SH-SY5Y (cell line): Measurements from ENCODE around the gene RERE.

Experiments
- GATA2 ChIP-seq: IDR thresholded peaks from 2 replicates; pipeline ENCODE4 v1.6.1; 2011; ENCODE audit warnings: mild to moderate bottlenecking, low read depth, low read length
- GATA3 ChIP-seq: IDR thresholded peaks from 2 replicates; pipeline ENCODE4 v1.6.1; 2011; ENCODE audit warnings: low read depth, mild to moderate bottlenecking, low read length, moderate library complexity

RERE gene

DNA sequence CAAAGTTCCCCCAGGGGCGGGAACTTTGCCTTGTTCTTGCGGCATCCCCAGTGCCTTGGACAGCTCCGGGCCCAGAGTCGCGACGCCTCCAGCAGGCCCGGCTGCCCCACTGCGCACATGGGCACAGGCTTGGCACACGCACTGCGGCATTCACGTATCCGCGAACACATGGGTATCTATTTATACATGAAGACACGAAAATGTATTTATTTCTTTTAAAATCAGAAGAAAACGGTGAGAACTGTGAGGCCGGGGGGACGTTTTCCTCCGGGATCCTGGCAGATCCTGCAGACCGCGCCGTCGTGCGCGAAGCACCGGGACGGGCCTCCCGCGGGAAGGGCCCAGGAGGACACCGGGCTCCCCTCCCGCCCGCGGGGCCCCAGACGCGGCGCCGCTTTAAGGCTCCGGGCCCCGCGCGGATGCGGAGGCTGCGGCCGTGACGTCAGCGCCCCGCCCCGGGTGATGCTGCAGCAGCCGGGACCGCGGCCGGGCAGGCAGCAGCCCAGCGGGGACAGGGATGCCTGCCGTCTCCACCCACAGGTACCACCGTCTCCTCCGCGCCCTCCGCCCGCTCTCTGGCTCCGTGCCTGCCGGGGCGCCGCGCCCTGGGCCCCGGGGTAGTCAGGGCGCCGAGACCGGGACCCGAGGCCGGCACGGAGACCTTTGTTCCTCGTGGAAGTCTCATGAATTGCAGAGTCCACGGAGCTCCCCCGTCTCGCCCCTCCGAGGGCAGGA, 499.6 kb downstream of the RERE start, which contains the start of gene SLC45A1:
TSS of gene SLC45A1 (plus strand) at position 468 of the 735 bp plus-strand sequence. CDS start 6,216 bp downstream, outside the sequence.
- TF ChIP-seq GATA2 = no peak
- TF ChIP-seq GATA3 = no peak

DNA sequence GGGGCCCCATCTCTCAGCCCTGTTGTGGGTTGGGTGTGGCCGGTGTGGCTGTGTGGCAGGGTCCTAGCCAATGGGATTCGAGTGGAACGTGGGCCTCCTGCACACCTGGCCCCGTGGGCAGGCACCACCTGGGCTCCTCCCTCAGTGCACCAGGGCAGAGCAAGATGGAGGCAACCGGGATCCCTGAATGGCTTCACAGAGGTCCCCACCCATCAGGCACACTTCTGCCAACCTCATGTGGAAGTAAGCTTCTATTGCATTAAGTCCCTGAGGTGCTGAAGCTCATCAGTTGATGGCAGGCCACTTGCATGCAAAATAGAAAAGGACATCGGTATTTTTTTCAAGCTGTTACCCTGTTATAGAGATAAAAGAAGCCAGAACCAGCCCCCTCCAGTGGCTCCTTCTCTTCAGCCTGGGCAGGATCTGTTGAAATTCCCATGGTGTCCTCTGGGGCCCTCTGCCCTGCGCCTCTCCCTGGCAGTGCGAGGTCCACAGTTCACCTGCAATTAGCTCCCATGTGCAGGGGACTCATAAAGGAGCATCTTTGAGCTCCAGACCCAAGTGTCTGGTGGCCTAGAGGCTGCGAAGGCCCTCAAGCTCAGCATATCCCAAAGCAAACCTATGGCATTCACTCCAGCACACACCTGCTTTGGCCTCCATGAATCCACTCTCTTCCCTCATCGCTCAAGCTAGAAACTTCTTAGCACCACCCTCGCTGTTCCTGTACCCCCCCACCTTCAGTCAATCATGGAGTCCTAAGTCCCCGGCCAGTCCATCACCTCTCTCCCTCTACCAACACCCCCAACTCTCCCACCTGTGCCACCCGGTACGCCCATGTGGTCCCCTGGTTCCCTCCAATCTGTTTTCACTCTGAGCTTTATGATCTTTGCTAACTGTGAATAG, 501.6 kb downstream of the RERE start:
- TF ChIP-seq GATA2 (no peak), GATA3 (no peak)

DNA sequence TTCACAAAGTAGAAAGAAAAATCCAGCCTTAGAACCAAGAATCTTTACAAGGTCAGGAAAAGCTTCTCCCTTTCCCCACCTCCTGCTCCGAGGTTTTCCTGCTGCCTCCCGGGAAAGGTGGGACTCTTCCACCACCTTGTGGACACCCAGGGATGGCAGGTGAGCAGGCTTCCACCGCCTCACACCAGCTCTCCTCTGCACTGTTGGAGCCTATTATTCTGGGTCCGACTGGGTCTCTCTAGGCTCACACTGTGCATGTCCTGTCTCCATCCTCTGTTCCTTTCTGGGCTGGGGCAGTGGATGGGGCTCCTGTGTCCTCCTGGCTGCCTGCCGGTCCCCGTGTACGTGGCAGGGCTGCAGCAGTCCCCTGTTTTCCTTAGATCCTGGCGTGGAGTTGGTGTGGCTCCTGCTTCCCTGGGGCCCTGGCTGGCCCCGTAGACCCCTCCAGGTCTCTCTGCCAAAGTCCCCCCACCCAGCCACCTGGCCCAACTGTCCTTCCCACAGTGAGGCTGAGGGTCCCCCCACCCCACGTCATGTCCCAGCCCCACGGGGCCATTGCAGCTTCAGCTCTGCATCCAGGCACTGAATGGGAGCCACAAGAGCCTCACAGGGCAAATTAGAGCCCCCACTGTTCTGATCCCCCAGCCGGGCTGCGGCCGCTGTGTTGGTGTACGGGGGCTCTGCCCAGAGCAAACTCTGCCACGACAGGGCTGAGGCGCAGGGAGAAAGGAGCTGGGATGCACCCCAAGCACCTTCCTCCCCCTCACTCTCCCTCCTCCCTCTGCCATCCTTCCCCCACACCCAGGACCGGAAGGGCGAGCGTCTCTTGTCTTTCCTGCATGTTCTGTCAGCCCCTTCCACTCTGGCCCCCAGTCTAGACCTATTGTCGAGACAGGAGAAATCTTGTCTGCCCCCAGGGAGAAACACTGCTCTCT, 502.8 kb downstream of the RERE start:
- TF ChIP-seq GATA2 = no peak

DNA sequence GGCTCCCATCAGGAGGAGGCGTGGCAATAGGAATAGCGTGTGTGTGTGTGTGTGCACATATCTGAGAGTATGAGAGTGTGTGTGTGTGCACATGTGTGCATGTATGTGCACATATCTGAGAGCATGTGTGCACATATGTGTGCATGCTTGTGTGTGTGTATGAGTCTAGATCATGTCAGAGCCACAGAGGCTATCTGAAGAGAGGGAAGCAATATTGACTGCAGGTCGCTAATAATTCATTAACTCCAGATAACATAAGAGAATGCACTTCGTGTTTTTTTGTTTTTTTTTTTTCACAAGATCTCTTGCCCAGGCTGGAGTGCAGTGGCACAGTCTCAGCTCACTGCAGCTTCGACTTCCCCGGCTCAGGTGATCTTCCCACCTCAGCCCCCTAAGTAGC, 504.2 kb downstream of the RERE start:
- TF ChIP-seq GATA3 = no peak
- no peak for TF ChIP-seq GATA2

DNA sequence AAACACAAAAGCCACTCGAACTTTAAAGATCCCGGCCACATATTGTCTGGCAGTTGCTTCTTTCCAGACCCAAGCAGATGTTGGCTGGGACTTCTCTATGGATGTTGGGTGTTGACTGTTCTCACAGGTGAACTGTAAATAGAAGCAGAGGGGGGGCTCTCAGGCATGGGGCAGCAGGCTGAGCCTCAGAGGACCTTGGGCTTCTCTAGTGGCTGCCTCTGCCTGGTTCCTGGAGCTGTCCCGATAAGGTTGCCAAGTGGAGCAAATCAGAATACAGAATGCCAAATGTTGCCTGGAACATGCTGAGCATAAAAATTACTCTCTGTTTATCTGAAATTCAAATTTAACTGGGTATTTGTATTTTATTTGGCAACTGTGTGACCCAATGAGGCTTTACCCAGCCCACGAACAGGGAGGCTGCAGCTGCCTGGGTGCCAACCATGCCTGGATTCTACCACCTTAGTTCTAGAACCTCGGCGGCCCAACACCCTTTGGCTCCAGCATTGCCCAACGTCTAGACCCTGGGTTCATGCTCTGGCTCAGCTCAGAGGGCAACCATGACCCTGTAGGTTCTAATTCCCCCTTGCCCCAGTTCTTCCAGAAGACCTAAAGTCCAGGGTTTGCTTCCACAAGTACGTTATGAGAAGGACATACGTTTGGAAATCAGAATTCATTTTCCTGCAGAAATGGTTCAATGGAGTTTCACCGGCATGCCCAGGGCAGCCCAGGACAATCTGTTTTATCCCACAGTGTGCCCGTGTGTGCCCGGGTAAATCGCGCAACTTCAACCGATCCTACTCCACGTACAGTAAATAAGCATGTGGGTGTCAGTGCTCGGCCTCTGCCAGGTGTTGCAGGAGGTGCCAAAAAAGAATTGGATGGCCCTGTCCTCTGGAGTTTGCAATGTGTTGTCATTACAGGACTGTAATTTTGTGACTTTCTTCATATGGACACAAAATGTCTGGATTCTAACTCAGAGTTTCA, 504.9 kb downstream of the RERE start:
- TF ChIP-seq GATA3 (no peak), GATA2 (no peak)

DNA sequence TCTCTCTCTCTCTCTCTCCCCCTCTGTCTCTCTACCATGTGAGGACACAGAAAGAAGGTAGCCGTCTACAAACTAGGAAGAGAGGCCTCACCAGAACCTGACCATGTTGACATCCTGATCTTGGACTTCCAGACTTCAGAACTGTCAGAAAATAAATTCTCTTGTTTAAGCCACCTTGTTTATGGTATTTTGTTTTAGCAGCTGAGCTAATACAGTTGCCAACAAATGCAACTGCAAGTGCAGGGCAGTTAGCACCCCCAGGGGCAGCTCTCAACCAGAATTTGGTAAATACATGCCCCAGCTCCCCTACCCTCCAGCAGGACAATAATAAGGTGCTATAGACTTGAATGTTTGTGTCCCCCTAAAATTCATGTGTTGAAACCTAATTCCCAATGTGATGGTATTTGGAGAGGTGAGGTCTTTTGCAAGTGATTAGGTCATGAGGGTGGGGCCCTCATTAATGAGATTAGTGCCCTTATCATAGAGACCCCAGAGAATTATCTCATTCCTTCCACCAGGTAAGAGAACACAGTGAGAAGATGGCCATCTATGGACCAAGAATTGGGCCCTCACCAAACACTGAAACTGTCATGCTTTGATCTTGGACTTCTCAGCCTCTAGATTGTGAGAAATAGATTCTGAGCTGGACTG, 506.2 kb downstream of the RERE start:
- TF ChIP-seq GATA2 (no peak), GATA3 (no peak)

DNA sequence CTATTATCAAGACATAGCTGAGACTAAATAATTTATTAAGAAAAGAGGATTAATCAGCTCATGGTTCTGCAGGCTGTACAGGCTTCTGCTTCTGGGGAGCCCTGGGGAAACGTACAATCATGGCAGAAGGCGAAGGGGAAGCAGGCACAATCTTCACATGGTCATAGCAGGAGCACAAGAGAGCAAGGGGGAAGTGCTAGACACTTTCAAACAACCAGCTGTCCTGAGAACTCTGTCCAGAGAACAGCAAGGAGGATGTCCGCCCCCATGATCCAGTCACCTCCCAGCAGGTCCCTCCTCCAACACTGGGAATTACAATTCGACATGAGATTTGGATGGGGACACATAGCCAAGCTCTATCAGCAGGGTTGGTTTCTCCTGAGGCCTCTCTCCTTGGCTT, 509.8 kb downstream of the RERE start:
- no peak for TF ChIP-seq GATA3

DNA sequence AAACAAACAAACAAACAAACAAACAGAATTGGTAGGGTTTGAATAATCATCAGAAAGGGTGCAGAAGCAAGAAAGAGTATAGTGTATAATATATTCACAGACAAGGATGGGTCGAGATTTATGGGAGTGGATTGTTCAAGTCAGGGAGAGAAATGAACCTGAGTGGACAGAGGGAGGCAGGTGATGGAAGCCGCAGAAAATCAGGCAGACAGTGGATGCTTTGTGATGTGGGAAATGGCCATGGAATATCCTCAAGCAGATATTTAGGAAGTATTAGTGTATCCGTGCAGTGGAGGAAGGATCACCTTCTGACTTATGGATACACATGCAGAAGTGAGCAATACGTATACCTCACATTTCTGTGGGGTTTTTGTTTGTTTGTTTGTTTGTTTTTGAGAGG, 513.6 kb downstream of the RERE start:
- TF ChIP-seq GATA3 (no peak), GATA2 (no peak)

DNA sequence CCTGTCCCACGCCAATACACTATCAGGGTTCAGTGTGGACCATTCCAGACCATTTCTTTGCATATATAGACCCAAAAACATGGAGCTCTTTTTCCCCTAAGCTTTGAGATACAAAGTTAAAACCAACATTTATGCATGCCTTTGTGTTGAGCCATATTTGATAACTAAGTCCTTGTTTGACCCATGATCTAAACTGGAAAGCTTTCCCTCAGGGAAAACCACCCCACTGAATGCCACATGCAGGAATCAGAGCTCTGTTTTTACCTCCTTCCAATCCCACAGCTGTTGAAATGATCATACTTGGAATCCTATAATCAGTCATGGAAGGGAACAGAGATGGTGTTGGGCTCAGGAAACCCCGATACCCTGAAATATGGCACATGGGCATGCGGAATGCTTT, 514.3 kb downstream of the RERE start:
- TF ChIP-seq GATA2 (no peak), GATA3 (no peak)
